Kidney tubule cell (primary cell): ENCODE results near the gene KRT28.
"Not testable (repeated sequence)": the region's sequence is repeated elsewhere in the genome, so short reads cannot be mapped to it uniquely, and the experiment has no call there.

Experiments
- DNase-seq: peaks from one replicate; pipeline ENCODE4 v3.0.0-alpha.2; 2018; ENCODE audit warnings: low spot score

The KRT28 gene

GRCh38 chr17:40779181-40779909 is 20.4 kb downstream of the KRT28 start:
- DNase-seq = no peak

- no peak for DNase-seq
Observed at GRCh38 chr17:40778461-40778860, 21.3 kb downstream of the KRT28 start.

GRCh38 chr17:40777971-40778370 is 21.8 kb downstream of the KRT28 start:
- DNase-seq = no peak

- DNase-seq = no peak
Observed at GRCh38 chr17:40777459-40777858, 22.3 kb downstream of the KRT28 start.

- no peak for DNase-seq
Observed at GRCh38 chr17:40775945-40776344, 23.8 kb downstream of the KRT28 start.

- no peak for DNase-seq
Observed at GRCh38 chr17:40772101-40772500, 27.7 kb downstream of the KRT28 start, which contains the start of gene KRT26. TSS of gene KRT26 (minus strand) at chr17:40772201. CDS start at chr17:40772113, 88 bp downstream.

GRCh38 chr17:40765657-40766056 is 34.1 kb downstream of the KRT28 start:
- DNase-seq = no peak

- DNase-seq = no peak
Observed at GRCh38 chr17:40763752-40764151, 36.0 kb downstream of the KRT28 start.

GRCh38 chr17:40760105-40761016 is 39.4 kb downstream of the KRT28 start:
- DNase-seq = no peak

- DNase-seq = peak; percentile 6
Observed at GRCh38 chr17:40755231-40755630, 44.5 kb downstream of the KRT28 start, which contains the start of gene KRT25. TSS of gene KRT25 (minus strand) at chr17:40755331. CDS start at chr17:40755271, 60 bp downstream.

GRCh38 chr17:40753804-40754203 is 46.0 kb downstream of the KRT28 start:
- DNase-seq = peak; percentile 72

GRCh38 chr17:40751065-40751464 is 48.7 kb downstream of the KRT28 start:
- no peak for DNase-seq

- no peak for DNase-seq
Observed at GRCh38 chr17:40750391-40750790, 49.4 kb downstream of the KRT28 start.

GRCh38 chr17:40748666-40749065 is 51.1 kb downstream of the KRT28 start:
- not testable (repeated sequence) for DNase-seq
